Measurements from ENCODE around the gene ACVRL1.

The ACVRL1 gene

DNA sequence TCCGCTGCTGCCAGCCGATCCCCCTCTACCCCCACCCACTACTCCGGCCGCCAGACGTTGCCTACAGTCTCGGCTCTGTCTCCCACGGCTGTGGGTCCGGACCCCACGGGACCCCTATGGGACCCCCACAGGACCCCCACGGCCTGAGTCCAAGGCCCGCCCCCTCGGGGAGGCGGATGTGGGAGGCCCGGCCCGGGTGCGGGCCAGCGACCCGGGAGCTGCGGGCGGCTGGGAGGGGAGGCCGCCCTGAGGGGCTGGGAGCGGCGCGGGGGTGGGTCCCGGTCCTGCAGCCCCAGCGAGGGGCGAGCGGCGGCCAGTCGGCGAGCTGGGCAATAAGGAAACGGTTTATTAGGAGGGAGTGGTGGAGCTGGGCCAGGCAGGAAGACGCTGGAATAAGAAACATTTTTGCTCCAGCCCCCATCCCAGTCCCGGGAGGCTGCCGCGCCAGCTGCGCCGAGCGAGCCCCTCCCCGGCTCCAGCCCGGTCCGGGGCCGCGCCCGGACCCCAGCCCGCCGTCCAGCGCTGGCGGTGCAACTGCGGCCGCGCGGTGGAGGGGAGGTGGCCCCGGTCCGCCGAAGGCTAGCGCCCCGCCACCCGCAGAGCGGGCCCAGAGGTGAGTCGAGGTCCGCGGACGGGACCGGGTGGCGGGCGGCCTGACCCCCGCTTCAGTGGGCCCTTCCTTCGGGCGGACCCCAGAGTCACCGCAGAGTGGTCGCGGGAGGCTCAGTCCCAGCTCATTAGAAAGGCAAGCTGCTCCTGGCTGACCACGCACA is at the start of gene ACVRL1:
Gene ACVRL1 (plus strand): TSS at position 422 of the 773 bp plus-strand sequence. CDS start 4,971 bp downstream, outside the sequence.
- DNase-seq = no peak

DNA sequence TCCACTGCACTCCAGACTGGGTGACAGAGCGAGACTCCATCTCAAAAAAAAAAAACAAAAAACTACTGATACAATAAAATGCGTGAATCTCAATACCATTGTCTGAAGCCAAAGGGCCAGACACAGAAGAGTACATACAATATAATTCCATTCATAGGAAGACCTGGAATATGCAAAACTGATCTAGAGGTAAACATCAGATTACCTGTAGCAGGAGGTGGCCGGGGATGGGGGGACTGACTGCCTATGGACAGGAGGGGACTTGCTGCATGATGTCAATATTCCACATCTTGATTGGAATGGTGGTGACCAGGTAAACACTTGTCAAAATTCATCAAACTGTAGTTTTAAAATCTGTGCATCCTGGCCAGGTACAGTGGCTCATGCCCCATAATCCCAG is 46.3 kb upstream of the ACVRL1 start:
- no peak for DNase-seq

DNA sequence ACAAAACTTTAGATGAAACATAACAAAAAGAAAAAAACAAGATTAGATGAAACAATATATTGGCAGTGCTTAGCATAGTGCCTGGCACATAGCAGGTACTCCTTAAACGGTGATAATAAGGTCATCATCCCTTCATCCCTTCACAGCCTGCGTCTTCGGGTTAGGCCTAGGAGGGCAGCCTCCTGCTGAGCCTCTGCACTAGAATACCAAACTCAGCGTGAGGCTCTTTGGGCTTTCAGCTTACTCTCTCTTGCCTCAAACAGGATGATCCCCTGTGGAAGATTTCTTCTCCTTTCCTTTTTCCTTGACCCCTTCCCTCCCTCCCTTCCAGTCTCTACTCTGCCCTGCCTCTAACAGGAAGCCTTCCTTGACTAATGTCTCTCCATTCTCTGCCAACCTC is 44.4 kb upstream of the ACVRL1 start:
- DNase-seq = no peak

GRCh38 chr12:51863363-51863932 is 43.9 kb upstream of the ACVRL1 start:
- no peak for DNase-seq

DNA sequence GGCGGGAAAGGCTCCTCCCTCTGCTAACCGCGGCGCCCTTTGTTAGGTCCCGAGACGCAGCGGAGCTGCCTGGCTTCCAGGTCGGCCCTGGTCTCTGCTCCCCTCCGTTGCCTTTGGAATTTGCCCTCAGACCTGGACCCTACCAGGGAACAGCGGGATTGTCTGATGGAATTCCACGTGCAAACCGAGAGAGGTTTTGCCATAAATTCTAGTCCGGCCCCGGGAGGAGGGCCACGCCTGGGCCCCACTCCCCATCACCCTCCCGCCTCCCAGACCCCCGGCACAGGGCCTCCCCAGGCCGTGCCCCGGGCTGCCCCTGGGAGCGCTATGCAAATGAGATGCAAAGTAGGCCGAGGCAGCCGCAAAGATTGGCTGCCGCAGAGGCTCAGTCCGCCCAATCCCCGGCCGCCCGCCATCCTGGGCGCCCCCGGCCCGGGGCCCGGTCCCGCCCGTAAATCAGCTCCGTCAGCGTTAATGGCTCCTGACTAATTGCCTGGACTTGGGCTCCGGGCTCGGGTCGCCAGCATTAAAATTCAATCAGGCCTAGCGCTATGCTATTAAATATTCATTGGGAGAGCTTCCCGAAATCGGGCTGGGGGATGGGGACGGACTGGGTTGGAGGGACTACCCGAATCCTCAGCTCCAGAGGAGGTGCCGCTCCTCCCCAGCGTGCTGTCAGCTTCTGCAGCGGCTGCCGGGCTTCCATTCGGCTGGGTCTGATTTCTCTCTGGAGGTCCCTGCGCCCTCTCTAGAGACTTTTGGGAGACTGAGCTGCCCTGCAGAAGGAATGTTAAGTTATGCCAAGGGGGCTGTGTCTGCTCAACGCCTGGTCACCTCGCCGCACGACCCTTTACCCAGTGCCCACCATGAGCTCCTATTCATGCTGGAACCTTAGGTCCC is 43.1 kb upstream of the ACVRL1 start:
- DNase-seq = no peak

GRCh38 chr12:51864833-51865670 is 42.3 kb upstream of the ACVRL1 start:
- DNase-seq = no peak

- no peak for DNase-seq
Observed at GRCh38 chr12:51865757-51866270, 41.5 kb upstream of the ACVRL1 start.

- DNase-seq = no peak
Observed at GRCh38 chr12:51866324-51866723, 41.0 kb upstream of the ACVRL1 start.

- DNase-seq = no peak
Observed at GRCh38 chr12:51866762-51867161, 40.5 kb upstream of the ACVRL1 start.

DNA sequence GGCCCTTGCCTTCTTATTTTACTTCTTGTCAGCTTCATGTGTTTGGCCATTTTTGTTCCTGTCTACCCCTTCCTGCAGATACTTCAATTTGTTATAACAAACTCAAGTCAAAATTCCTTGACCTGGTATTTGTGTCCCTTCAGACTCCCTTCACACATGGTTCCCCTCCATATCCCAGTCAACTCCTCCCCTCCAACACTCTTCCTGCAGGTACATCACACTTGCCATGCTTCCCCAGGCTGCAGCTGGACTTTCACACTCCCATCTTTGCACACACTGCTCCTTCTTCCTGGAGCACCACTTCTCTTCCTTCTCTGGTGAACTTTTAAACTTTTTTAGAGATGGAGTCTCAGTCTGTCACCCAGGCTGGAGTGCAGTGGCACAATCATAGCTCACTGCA is 39.9 kb upstream of the ACVRL1 start:
- no peak for DNase-seq

DNA sequence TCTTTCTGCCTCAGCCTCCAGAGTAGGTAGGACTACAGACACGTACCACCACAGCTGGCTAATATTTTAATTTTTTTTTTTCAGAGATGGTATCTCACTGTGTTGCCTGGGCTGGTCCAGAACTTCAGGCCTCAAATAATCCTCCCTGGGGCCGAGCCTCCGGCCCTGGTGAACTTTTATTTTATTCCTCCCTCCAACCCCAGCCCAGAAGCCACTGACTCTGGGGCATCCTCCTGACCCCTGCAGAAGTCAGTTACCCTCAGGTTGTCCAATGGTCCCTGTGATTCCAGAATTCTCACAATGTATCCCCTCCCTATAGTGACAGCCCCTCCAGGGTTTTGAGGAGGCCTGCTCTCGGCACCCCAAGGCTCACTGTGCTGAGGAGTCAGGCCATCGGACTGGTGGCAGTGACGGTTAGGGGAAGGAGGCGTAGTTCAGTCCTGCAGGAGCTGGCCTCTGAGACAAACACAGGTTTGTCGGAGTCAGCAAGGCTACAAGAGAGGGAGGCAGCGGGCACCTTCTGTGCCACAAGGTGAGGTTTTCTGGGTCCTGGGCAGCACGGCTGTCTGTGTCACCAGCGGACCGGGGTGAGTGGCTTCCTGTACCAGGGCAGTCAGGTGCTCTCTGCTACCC is 39.4 kb upstream of the ACVRL1 start:
- no peak for DNase-seq

DNA sequence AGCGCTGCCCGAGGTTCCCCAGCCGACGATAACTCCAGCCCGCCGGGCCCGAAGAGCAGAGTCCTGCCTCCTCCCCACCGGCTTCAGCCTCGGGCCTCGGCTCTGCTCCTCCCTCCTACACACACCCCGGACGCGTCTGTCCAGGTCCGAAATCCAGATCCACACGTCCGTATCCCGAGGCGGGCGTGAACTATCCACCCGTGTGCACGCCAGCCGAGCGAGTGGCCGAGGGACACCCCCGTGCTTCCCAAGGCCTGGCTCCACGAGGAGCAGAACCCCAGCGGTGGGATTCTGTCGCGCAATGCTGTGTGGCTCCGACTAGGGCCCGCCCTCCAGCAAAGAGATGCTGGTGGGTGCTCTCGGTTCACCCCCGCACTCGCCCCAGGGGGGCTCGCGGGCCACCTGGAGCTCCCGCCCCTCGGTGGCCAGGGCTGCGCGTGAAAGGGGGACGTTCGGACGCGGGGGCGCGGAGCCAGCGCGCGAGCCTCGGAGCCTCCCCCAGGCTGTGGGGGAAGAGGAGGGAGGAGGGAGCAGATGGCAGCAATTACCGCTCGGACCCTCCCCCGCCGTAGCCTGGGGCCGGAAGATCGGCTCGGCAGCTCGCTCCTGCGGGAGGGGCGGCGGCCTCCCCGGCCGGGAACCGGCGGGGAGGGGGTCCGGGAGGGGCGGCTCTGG is 38.3 kb upstream of the ACVRL1 start:
- no peak for DNase-seq

GRCh38 chr12:51869496-51869865 is 37.8 kb upstream of the ACVRL1 start:
- no peak for DNase-seq

- no peak for DNase-seq
Observed at GRCh38 chr12:51869931-51870330, 37.4 kb upstream of the ACVRL1 start.

DNA sequence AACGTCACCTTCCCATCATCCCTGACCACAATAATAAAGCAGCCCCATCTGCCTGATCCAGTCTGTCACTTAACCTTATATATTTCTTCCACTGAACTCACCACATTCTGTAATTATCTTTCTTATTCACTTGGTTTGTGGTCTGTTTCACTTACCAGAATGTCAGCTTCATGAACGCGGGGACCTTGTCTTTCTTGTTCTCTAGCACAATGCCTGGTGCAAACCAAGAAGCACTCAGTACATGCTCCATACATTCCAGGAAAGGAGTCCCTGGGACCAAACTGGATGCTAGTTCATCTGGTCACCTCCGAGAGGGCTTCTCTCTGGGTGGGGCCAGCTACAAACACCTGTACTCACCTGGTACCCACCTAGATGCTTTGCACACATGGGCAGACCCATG is 36.8 kb upstream of the ACVRL1 start:
- DNase-seq = no peak

DNA sequence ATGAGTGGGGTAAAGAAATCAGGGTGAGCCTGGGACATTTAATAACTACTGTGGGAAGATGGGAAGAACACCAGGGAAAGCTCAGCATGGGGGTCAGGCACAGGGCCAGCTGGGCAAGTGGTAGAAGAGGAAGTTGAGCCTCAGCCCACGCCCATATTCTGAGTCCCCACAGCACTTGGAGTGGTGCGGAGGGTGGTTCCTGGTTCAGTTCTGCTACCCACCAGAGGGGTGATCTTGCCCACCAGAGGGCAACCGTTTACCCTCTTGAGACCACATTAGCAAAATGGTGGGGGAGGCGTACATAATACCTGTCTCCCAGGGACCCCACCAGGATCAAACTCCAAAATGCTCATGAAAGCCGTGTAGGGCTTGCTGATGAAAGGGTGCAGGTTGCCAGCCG is 36.2 kb upstream of the ACVRL1 start:
- no peak for DNase-seq

GRCh38 chr12:51871918-51872688 is 35.2 kb upstream of the ACVRL1 start:
- DNase-seq = no peak

DNA sequence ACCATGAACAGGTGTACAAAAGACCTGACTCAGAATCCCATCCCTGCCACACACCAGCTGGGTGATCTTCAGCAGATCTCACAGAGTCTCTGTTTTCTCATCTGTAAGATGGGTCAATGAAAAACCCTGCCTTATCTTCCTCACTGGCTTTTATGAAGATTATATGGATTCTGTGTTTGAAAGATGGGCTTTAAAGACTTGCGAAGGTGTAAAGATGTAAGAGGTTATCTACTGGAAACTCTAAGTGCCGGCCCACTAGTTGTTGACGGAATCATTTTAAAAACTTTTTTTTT is 34.7 kb upstream of the ACVRL1 start:
- no peak for DNase-seq

- no peak for DNase-seq
Observed at GRCh38 chr12:51873251-51873994, 33.9 kb upstream of the ACVRL1 start.

DNA sequence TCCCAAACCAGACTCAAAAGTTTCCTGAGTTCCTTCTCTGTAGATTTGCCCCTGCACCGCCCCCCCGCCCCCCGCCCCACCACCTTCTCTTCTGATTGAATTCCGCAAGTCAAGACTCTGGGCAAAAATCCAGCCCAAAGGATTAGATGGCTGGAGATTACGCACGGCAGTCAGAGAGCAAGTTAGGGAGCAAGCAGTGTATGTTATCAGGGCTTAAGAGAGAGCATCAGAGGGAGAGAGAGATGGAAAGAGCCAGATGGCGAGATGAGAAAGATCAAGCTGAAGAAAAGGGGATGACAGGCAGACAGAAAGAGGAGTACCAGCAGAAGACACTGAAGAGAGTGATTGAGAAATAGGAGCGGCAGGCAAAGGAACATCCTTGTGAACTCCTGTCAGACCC is 33.3 kb upstream of the ACVRL1 start:
- no peak for DNase-seq

Measured in NCI-H1436 treated with DMSO at 0.1 percent for 48 hours (cell line).